Epithelial cell of esophagus (primary cell): ENCODE data around the gene IL1RL2.

Source experiments
- DNase-seq: peaks from one replicate; pipeline ENCODE4 v3.0.0; 2010; ENCODE audit warnings: low read depth
- H3K4me3 ChIP-seq: 2 replicates; pipeline ENCODE4 v1.5.1; 2011; ENCODE audit warnings: mild to moderate bottlenecking, low read length, control low read depth
- TF ChIP-seq, protein P1 (sequence below): IDR thresholded peaks from 2 replicates; pipeline ENCODE4 v1.5.1; 2011; ENCODE audit warnings: low read depth, mild to moderate bottlenecking, low read length, control low read depth, inconsistent platforms; ENCODE audit not compliant: insufficient read depth; ENCODE audit errors: missing control alignments

The IL1RL2 gene

DNA sequence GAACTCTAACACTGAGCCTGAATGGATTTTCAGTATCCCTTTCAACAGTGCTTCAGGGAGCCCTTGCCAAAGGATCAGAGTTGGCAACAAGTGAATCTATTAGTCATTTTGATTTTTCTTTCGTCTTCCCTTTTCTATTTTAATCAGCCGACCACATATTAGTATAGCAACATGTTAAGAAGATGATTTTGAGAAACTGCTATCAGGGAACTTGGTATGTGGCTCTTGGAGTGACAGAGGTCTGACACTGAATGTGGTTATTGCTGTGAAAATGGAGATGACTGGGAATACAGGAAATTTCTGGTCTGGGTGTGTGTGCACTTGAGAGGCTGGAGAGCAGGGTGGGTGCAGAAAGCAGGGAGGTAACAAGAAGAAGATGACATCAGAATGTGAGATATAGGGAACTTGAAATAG is 95.9 kb downstream of the IL1RL2 start:
- TF ChIP-seq, protein P1, sequence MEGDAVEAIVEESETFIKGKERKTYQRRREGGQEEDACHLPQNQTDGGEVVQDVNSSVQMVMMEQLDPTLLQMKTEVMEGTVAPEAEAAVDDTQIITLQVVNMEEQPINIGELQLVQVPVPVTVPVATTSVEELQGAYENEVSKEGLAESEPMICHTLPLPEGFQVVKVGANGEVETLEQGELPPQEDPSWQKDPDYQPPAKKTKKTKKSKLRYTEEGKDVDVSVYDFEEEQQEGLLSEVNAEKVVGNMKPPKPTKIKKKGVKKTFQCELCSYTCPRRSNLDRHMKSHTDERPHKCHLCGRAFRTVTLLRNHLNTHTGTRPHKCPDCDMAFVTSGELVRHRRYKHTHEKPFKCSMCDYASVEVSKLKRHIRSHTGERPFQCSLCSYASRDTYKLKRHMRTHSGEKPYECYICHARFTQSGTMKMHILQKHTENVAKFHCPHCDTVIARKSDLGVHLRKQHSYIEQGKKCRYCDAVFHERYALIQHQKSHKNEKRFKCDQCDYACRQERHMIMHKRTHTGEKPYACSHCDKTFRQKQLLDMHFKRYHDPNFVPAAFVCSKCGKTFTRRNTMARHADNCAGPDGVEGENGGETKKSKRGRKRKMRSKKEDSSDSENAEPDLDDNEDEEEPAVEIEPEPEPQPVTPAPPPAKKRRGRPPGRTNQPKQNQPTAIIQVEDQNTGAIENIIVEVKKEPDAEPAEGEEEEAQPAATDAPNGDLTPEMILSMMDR, result no peak

DNA sequence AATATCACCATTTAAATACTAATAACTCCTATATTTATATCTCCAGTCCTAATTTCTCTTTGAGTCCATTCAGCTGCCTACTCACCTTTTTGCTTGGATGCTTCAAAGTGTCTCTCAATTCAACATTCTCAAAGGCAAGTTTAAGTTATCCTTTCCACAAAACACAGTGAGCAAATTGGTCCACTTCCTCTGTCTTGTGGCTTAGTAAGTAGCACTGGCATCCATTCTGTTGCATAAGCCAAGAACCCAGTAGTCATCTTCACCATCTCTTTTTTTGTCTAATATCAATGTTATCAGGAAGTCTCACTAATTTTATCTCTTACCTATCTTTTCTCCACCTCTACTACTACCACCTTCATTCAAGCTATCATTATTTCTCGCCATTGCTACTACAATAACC is 97.2 kb downstream of the IL1RL2 start:
- no peak overlapping the region for H3K4me3 ChIP-seq
- no peak for DNase-seq
- TF ChIP-seq, protein P1, result no peak

More for the DNA sequence above, 95.9 kb downstream of the IL1RL2 start:
- H3K4me3 ChIP-seq, result no peak overlapping the region
- DNase-seq, result no peak

DNA sequence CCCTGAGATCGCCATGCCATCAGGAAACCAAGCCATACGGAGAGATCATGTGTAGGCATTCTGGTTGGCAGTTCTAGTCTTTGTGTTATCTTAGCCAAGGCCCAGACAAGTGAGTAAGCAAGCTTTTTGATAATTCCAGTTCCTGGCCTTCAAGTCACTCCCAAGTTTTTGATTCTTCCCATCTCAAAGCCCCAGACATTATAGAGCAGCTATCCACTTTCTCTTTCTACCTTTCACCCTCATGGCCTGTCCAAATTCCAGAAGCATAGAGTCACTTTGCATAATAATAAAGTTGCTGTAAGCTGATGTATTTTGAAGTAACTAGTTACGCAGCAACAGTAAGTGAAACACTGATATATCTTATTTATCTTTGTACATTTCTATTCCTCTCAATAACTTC is 97.8 kb downstream of the IL1RL2 start:
- no peak overlapping the region for H3K4me3 ChIP-seq
- TF ChIP-seq, protein P1, result no peak
- no peak for DNase-seq

DNA sequence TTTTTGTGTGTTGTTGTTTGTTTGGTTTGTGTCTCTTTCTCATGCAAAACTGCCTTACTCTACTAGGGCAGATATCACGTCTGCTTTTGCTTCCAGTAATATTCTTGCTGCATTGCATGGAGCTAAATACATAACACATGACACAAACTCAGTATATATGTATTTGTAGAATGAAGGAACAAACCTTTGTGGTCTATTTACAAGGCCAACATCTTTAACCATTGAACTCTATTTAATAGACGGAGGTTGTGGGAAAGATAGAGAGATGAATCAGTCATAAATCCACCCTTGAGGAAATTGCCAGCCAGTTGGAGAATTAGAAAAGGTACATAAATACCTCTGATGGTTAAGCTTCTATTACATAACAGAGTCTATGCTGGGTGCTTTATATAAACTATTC is 98.5 kb downstream of the IL1RL2 start:
- DNase-seq, result no peak
- H3K4me3 ChIP-seq, result no peak overlapping the region
- TF ChIP-seq, protein P1, result no peak

DNA sequence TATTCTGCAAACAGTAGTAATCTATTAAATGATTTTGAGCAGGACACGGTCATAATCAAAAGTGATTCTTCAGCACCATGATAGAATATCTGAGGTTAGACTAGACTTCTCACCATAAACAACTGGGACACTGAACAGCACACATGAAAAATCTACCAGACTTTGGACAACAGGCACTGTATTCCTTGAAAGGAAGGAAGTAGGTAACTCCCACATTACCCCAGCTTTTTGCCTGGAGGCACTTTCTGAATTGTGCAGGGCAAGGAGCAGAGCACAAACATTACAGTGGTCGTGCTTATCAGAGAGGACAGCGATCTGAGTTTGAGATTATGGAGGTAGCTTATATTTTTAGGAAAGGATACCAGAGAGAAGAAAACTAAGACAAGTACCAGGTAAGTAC is 99.2 kb downstream of the IL1RL2 start:
- no peak overlapping the region for H3K4me3 ChIP-seq
- TF ChIP-seq, protein P1, result no peak
- DNase-seq, result no peak

DNA sequence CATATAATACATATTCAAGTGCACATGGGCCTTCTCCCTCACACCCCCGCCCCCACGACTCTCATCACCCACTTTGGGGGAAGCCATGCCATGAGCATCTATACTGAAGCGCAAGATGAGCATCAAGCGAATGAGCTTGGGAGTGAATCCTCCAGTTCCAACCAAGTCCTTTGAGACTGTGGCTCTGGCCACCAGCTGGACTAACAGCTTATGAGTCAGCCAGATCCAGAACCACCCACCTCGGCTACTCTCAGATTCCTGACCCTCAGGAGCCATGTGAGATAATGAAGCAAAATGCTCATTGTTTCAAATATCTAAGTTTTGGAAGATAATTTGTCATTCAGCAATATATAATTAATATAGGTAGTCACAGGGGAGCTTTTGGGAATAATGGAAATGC is 102.3 kb downstream of the IL1RL2 start:
- no peak for DNase-seq

More for the DNA sequence above, 102.3 kb downstream of the IL1RL2 start:
- H3K4me3 ChIP-seq, result no peak overlapping the region
- TF ChIP-seq, protein P1, result no peak
